ENCODE data around the gene GP1BB. TPM values are rescaled to one million over a fixed set of nuclear protein-coding genes. Genes with fewer than 3 reads are reported as not detected.

The GP1BB gene
- polyA plus RNA-seq, 1 of the 3 experiments (the other 2 are of a cell fraction): 1.5 TPM

DNA sequence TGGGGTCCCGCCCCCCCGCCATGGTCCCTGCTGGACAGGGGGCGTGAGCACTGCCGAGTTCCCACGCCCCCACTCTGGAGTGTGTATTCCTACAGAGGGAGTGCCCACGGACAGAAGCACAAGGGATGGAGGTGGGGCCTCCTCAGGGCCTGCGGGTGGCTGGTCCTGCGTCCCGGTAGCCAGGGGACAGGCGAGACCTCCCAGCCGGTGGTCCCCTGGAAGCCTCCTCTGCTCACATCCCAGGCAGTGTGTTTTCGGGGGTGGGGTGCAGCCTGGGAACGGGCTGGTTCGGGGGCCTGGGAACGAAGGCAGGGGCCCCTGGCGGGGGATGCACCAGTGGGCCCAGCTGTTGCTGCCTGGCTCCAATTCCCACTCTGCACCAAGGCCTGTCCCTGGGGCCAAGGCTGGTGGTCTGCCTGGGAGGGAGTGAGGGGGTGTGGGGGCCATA, 16.1 kb downstream of the GP1BB start:
- H3K4me2 ChIP-seq: no peak overlapping the region
- H3K27ac ChIP-seq (ENCODE audit: low read depth in 2 of 2, low read length in 1 of 2): no peak overlapping the region
- peaks cover 0 to 8% of the 10 kb centered on the region in 2 experiments; a peak in 1 of 4 replicates for H3K4me1 ChIP-seq (ENCODE audit: control insufficient read depth in 1 of 2, insufficient read depth in 2 of 2, low read depth in 1 of 2, low read length in 1 of 2)
- H3K9me3 ChIP-seq: no peaks in the 10 kb centered on the region
- no peak overlapping the region for H3K9ac ChIP-seq
- H3K36me3 ChIP-seq (replicated peaks in 1 of 2; ENCODE audit: control insufficient read depth in 1 of 2, insufficient read depth in 2 of 2, low read length in 1 of 2): no peaks in the 10 kb centered on the region
- H3K9me2 ChIP-seq: no peaks in the 10 kb centered on the region
- TF ChIP-seq YY1 (IDR thresholded peaks at IDR 0.05; ENCODE audit: low read depth) (no peak), RFX5 (IDR thresholded peaks at IDR 0.05; ENCODE audit: low read length) (no peak), FOXM1 (IDR thresholded peaks at IDR 0.05; ENCODE audit: low read depth) (no peak), MXI1 (IDR thresholded peaks at IDR 0.05; ENCODE audit: low read depth, low read length) (no peak), TAF1 (IDR thresholded peaks at IDR 0.05; ENCODE audit: borderline replicate concordance, low read depth, low read length) (no peak), CHD2 (IDR thresholded peaks at IDR 0.05; ENCODE audit: low read length, partially characterized antibody) (no peak)
- TF ChIP-seq, protein P1, sequence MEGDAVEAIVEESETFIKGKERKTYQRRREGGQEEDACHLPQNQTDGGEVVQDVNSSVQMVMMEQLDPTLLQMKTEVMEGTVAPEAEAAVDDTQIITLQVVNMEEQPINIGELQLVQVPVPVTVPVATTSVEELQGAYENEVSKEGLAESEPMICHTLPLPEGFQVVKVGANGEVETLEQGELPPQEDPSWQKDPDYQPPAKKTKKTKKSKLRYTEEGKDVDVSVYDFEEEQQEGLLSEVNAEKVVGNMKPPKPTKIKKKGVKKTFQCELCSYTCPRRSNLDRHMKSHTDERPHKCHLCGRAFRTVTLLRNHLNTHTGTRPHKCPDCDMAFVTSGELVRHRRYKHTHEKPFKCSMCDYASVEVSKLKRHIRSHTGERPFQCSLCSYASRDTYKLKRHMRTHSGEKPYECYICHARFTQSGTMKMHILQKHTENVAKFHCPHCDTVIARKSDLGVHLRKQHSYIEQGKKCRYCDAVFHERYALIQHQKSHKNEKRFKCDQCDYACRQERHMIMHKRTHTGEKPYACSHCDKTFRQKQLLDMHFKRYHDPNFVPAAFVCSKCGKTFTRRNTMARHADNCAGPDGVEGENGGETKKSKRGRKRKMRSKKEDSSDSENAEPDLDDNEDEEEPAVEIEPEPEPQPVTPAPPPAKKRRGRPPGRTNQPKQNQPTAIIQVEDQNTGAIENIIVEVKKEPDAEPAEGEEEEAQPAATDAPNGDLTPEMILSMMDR (IDR thresholded peaks at IDR 0.05): no peak
- TF ChIP-seq, protein P2, sequence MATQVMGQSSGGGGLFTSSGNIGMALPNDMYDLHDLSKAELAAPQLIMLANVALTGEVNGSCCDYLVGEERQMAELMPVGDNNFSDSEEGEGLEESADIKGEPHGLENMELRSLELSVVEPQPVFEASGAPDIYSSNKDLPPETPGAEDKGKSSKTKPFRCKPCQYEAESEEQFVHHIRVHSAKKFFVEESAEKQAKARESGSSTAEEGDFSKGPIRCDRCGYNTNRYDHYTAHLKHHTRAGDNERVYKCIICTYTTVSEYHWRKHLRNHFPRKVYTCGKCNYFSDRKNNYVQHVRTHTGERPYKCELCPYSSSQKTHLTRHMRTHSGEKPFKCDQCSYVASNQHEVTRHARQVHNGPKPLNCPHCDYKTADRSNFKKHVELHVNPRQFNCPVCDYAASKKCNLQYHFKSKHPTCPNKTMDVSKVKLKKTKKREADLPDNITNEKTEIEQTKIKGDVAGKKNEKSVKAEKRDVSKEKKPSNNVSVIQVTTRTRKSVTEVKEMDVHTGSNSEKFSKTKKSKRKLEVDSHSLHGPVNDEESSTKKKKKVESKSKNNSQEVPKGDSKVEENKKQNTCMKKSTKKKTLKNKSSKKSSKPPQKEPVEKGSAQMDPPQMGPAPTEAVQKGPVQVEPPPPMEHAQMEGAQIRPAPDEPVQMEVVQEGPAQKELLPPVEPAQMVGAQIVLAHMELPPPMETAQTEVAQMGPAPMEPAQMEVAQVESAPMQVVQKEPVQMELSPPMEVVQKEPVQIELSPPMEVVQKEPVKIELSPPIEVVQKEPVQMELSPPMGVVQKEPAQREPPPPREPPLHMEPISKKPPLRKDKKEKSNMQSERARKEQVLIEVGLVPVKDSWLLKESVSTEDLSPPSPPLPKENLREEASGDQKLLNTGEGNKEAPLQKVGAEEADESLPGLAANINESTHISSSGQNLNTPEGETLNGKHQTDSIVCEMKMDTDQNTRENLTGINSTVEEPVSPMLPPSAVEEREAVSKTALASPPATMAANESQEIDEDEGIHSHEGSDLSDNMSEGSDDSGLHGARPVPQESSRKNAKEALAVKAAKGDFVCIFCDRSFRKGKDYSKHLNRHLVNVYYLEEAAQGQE (IDR thresholded peaks at IDR 0.05; ENCODE audit: low read depth, low read length): no peak
- TF ChIP-seq, protein P3, sequence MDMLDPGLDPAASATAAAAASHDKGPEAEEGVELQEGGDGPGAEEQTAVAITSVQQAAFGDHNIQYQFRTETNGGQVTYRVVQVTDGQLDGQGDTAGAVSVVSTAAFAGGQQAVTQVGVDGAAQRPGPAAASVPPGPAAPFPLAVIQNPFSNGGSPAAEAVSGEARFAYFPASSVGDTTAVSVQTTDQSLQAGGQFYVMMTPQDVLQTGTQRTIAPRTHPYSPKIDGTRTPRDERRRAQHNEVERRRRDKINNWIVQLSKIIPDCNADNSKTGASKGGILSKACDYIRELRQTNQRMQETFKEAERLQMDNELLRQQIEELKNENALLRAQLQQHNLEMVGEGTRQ (IDR thresholded peaks at IDR 0.05; ENCODE audit: borderline replicate concordance, low read depth, low read length): no peak
- TF ChIP-seq, protein P4, sequence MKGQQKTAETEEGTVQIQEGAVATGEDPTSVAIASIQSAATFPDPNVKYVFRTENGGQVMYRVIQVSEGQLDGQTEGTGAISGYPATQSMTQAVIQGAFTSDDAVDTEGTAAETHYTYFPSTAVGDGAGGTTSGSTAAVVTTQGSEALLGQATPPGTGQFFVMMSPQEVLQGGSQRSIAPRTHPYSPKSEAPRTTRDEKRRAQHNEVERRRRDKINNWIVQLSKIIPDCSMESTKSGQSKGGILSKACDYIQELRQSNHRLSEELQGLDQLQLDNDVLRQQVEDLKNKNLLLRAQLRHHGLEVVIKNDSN (IDR thresholded peaks at IDR 0.05; ENCODE audit: borderline replicate concordance, low read depth): no peak
- no peaks in the 10 kb centered on the region for H3F3A ChIP-seq (replicated peaks; ENCODE audit: insufficient read depth)
- DNase-seq: no peak
- WGBS (ENCODE audit: low lambda C conversion rate): 100% methylated on average over 3 of the region's 16 CpGs
- CTCF ChIA-PET: interaction anchor here (1.4 to 5.1 kb wide), 3 partner anchors 8 to 208 kb away, joined by 5 to 49 read pairs (median 5); no protein-coding TSS in a partner anchor
- H3K79me2 ChIP-seq (ENCODE audit: insufficient read depth): no peaks in the 10 kb centered on the region
- no peak overlapping the region for H3K4me3 ChIP-seq (ENCODE audit: low read depth in 2 of 2, low read length in 1 of 2)
- POLR2A ChIA-PET: no interaction called here
- H2AFZ ChIP-seq (ENCODE audit: low read depth): no peak overlapping the region
- H3K27me3 ChIP-seq (ENCODE audit: insufficient read depth): no peaks in the 10 kb centered on the region
- no peaks in the 10 kb centered on the region for H4K20me1 ChIP-seq (ENCODE audit: insufficient read depth)

All from SK-N-SH (cell line).